Sigmoid colon (tissue), 4 donors: Measurements from ENCODE around the gene TRABD2B.

Source experiments
- POLR2A ChIP-seq, 2 donors: fragments of 450-650 bp; IDR thresholded peaks; one replicate each; pipeline ENCODE4 v1.6.1; 2016; ENCODE audit warnings: antibody characterized with exemption in 2 of 2, mild to moderate bottlenecking in 2 of 2, moderate library complexity in 2 of 2
- POLR2AphosphoS5 ChIP-seq, 4 donors: sonication (generic); formaldehyde crosslinking; IDR thresholded peaks; one replicate each; pipeline ENCODE4 v1.6.1; 2017; ENCODE audit warnings: antibody characterized with exemption in 4 of 4
- TF ChIP-seq, protein P1 (sequence below), 4 experiments: fragments of 450-650 bp in 3 of 4; fragments of 200-600 bp in 1 of 4; IDR thresholded peaks; one replicate each; pipeline ENCODE4 v1.5.1; 2016 to 2019; ENCODE audit warnings: antibody characterized with exemption in 4 of 4, mild to moderate bottlenecking in 3 of 4, moderate library complexity in 2 of 4

DNA sequence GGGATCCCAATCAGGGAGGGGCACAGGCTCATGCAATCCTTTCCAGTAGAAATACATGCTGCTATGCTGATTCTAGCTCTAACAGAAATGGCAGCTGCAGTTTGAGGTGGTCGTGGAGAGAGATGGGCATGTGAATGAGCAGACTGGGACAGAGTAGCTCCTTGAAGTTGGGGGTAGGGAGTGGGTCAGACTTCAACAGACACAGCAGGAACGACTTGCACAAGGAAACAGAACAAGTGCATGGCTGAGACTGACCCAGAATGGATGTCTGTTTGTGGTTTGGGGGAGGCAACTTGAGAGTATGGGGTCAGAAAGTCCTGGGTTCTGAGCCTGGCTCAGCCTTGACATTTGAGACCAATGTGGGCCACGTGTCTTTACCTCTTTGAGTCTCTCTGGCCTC lies 25.1 kb upstream of the TRABD2B start:
- no peak for TF ChIP-seq POLR2AphosphoS5 (IDR thresholded peaks at IDR 0.05)
- TF ChIP-seq, protein P1, sequence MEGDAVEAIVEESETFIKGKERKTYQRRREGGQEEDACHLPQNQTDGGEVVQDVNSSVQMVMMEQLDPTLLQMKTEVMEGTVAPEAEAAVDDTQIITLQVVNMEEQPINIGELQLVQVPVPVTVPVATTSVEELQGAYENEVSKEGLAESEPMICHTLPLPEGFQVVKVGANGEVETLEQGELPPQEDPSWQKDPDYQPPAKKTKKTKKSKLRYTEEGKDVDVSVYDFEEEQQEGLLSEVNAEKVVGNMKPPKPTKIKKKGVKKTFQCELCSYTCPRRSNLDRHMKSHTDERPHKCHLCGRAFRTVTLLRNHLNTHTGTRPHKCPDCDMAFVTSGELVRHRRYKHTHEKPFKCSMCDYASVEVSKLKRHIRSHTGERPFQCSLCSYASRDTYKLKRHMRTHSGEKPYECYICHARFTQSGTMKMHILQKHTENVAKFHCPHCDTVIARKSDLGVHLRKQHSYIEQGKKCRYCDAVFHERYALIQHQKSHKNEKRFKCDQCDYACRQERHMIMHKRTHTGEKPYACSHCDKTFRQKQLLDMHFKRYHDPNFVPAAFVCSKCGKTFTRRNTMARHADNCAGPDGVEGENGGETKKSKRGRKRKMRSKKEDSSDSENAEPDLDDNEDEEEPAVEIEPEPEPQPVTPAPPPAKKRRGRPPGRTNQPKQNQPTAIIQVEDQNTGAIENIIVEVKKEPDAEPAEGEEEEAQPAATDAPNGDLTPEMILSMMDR (IDR thresholded peaks at IDR 0.05): no peak
- TF ChIP-seq POLR2A (IDR thresholded peaks at IDR 0.05): no peak
